ENCODE measurements around the gene TH.

The TH gene

DNA sequence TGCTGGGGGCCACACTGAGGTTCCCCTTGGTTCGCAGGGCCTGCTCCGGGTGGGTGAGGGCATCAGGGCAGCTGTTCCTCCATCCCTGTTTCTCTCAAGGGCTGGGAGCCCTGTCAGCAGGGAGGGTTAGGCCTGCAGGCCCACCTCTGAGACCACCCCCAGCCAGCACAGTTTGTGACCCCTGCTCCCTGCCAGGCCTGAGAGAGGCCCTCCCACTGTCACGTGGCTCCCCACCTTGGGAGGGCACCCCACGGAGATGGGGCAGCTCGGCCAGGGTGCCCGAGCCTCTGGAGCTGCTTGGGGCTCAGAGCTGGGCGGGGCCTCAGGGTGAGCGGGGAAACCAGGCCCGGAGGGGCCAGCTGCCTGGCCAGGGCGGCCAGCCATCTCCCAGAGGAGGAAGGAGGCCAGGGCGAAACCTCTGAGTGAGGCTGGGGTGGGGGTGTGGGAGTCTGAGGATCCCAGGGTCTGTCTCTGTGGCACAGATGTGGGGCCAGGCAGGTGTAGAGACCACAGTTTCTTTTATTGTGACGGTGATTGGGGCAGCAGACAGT, 8.1 kb downstream of the TH start:
- H3K27me3 ChIP-seq (replicated peaks in 2 of 5; ENCODE audit: control insufficient read depth in 4 of 5, insufficient read depth in 5 of 5, low read length in 4 of 5) = peaks cover 0 to 28% (median 6%) of the 10 kb centered on the region in 5 experiments
- ChIA-PET CTCF (interaction anchor here (1.1 to 6.1 kb wide), 8 partner anchors 8 to 257 kb away, joined by 3 to 45 read pairs (median 6); no protein-coding TSS in a partner anchor), POLR2A (no interaction called here)
- H3K4me3 ChIP-seq (ENCODE audit: control insufficient read depth in 1 of 7, extremely low read depth in 1 of 7, insufficient read depth in 4 of 7, low read depth in 2 of 7, low read length in 6 of 7) = no peak overlapping the region
- WGBS (ENCODE audit: insufficient coverage) = 94% methylated on average over 9 of the region's 12 CpGs
- no peaks in the 10 kb centered on the region for H3K36me3 ChIP-seq (ENCODE audit: control insufficient read depth in 4 of 4, insufficient read depth in 4 of 4, low read length in 3 of 4)
- no peak for DNase-seq
- no peaks in the 10 kb centered on the region for H3K9me3 ChIP-seq (ENCODE audit: control extremely low read depth in 1 of 5, control insufficient read depth in 4 of 5, insufficient read depth in 2 of 5, low read depth in 1 of 5, low read length in 4 of 5)
- H3K27ac ChIP-seq (ENCODE audit: insufficient read depth in 1 of 2, low read depth in 1 of 2, low read length in 2 of 2, poor library complexity in 1 of 2, severe bottlenecking in 2 of 2) = no peak overlapping the region
- peaks cover 0 to 7% (median 3%) of the 10 kb centered on the region in 4 experiments for H3K4me1 ChIP-seq (ENCODE audit: control extremely low read depth in 1 of 4, control insufficient read depth in 4 of 4, insufficient read depth in 4 of 4, low read length in 3 of 4)

DNA sequence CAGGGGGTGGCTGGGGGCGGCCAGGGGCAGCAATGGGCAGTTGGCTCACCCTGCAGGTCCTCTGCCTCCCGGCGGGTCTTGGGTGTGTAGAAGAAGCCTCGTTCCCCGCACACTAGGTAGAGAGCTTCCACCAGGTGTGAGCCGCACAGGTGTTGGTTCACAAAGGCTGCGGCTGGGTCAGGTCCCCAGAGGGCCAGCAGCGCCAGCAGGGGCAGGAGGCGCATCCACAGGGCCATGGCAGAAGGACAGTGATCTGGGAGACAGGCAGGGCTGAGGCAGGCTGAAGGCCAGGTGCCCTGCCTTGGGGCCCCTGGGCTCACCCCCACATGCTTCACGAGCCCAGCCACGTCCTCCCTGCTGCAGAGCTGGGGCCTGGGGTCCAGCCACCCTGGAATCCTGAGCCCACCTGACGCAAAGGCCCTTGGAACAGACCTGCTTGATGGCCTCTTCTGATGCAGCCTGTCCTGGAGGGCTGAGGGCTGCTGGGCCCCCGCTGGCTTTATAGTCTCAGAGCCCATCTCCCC, 10.8 kb downstream of the TH start, which contains the start of gene INS:
Gene INS (minus strand): TSS at position 474 of the 524 bp plus-strand sequence. CDS start 238 bp downstream, at position 236.
- DNase-seq = no peak
- Histone ChIP-seq H3K36me3 (ENCODE audit: control insufficient read depth in 4 of 4, insufficient read depth in 4 of 4, low read length in 3 of 4) (no peaks in the 10 kb centered on the region), H3K9me3 (ENCODE audit: control extremely low read depth in 1 of 5, control insufficient read depth in 4 of 5, insufficient read depth in 2 of 5, low read depth in 1 of 5, low read length in 4 of 5) (no peaks in the 10 kb centered on the region), H3K4me1 (ENCODE audit: control extremely low read depth in 1 of 4, control insufficient read depth in 4 of 4, insufficient read depth in 4 of 4, low read length in 3 of 4) (no peaks in the 10 kb centered on the region), H3K27ac (ENCODE audit: insufficient read depth in 1 of 2, low read depth in 1 of 2, low read length in 2 of 2, poor library complexity in 1 of 2, severe bottlenecking in 2 of 2) (no peak within 1 kb of the TSS), H3K4me3 (ENCODE audit: control insufficient read depth in 1 of 7, extremely low read depth in 1 of 7, insufficient read depth in 4 of 7, low read depth in 2 of 7, low read length in 6 of 7) (no peak within 1 kb of the TSS), H3K27me3 (replicated peaks in 2 of 5; ENCODE audit: control insufficient read depth in 4 of 5, insufficient read depth in 5 of 5, low read length in 4 of 5) (peaks cover 0 to 8% (median 2%) of the 10 kb centered on the region in 5 experiments)
- ChIA-PET CTCF (interaction anchor here (2.7 kb wide), 1 partner anchor 9 kb away, joined by 8 read pairs; no protein-coding TSS in a partner anchor), POLR2A (no interaction called here)
- 95% methylated on average over 8 of the region's 13 CpGs for WGBS (ENCODE audit: insufficient coverage)

DNA sequence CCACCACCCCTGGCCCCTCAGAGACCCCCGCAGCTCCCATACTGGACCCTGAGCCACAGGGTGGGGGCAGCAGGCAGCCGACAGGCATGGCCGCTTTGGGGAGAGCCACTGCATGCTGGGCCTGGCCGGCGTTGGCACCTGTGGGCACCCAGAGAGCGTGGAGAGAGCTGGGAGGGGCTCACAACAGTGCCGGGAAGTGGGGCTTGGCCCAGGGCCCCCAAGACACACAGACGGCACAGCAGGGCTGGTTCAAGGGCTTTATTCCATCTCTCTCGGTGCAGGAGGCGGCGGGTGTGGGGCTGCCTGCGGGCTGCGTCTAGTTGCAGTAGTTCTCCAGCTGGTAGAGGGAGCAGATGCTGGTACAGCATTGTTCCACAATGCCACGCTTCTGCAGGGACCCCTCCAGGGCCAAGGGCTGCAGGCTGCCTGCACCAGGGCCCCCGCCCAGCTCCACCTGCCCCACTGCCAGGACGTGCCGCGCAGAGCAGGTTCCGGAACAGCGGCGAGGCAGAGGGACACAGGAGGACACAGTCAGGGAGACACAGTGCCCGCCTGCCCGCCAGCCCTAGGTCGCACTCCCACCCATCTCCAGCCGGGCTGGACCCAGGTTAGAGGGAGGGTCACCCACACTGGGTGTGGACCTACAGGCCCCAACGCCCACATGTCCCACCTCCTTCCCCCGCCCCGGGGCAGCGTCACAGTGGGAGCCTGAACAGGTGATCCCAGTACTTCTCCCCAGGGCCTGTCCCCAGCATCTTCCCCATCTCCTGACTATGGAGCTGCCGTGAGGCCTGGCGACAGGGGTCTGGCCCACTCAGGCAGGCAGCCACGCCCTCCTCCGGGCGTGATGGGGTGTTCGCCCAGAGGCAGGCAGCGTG, 11.8 kb downstream of the TH start:
- Histone ChIP-seq H3K27me3 (replicated peaks in 2 of 5; ENCODE audit: control insufficient read depth in 4 of 5, insufficient read depth in 5 of 5, low read length in 4 of 5) (peaks cover 0 to 2% (median 0%) of the 10 kb centered on the region in 5 experiments), H3K4me3 (ENCODE audit: control insufficient read depth in 1 of 7, extremely low read depth in 1 of 7, insufficient read depth in 4 of 7, low read depth in 2 of 7, low read length in 6 of 7) (no peak overlapping the region), H3K9me3 (ENCODE audit: control extremely low read depth in 1 of 5, control insufficient read depth in 4 of 5, insufficient read depth in 2 of 5, low read depth in 1 of 5, low read length in 4 of 5) (no peaks in the 10 kb centered on the region), H3K36me3 (ENCODE audit: control insufficient read depth in 4 of 4, insufficient read depth in 4 of 4, low read length in 3 of 4) (no peaks in the 10 kb centered on the region), H3K4me1 (ENCODE audit: control extremely low read depth in 1 of 4, control insufficient read depth in 4 of 4, insufficient read depth in 4 of 4, low read length in 3 of 4) (no peaks in the 10 kb centered on the region), H3K27ac (ENCODE audit: insufficient read depth in 1 of 2, low read depth in 1 of 2, low read length in 2 of 2, poor library complexity in 1 of 2, severe bottlenecking in 2 of 2) (no peak overlapping the region)
- ChIA-PET POLR2A (no interaction called here), CTCF (interaction anchor here (1.0 to 15.3 kb wide), 4 partner anchors 8 to 466 kb away, joined by 3 to 341 read pairs (median 7); no protein-coding TSS in a partner anchor)
- 91% methylated on average over 32 of the region's 36 CpGs for WGBS (ENCODE audit: insufficient coverage)
- DNase-seq = no peak

GRCh38 chr11:2158966-2159365, 12.6 kb downstream of the TH start:
- WGBS (ENCODE audit: insufficient coverage) = 100% methylated on average over 1 of the region's 10 CpGs
- no peaks in the 10 kb centered on the region for H3K36me3 ChIP-seq (ENCODE audit: control insufficient read depth in 4 of 4, insufficient read depth in 4 of 4, low read length in 3 of 4)
- no peak overlapping the region for H3K27ac ChIP-seq (ENCODE audit: insufficient read depth in 1 of 2, low read depth in 1 of 2, low read length in 2 of 2, poor library complexity in 1 of 2, severe bottlenecking in 2 of 2)
- DNase-seq = no peak
- CTCF ChIA-PET = interaction anchor here (0.6 to 15.3 kb wide), 5 partner anchors 14 to 465 kb away, joined by 3 to 341 read pairs (median 3); no protein-coding TSS in a partner anchor
- peaks cover 0 to 3% (median 0%) of the 10 kb centered on the region in 5 experiments for H3K27me3 ChIP-seq (replicated peaks in 2 of 5; ENCODE audit: control insufficient read depth in 4 of 5, insufficient read depth in 5 of 5, low read length in 4 of 5)
- H3K9me3 ChIP-seq (ENCODE audit: control extremely low read depth in 1 of 5, control insufficient read depth in 4 of 5, insufficient read depth in 2 of 5, low read depth in 1 of 5, low read length in 4 of 5) = no peaks in the 10 kb centered on the region
- no peak overlapping the region for H3K4me3 ChIP-seq (ENCODE audit: control insufficient read depth in 1 of 7, extremely low read depth in 1 of 7, insufficient read depth in 4 of 7, low read depth in 2 of 7, low read length in 6 of 7)
- POLR2A ChIA-PET = no interaction called here
- no peaks in the 10 kb centered on the region for H3K4me1 ChIP-seq (ENCODE audit: control extremely low read depth in 1 of 4, control insufficient read depth in 4 of 4, insufficient read depth in 4 of 4, low read length in 3 of 4)

DNA sequence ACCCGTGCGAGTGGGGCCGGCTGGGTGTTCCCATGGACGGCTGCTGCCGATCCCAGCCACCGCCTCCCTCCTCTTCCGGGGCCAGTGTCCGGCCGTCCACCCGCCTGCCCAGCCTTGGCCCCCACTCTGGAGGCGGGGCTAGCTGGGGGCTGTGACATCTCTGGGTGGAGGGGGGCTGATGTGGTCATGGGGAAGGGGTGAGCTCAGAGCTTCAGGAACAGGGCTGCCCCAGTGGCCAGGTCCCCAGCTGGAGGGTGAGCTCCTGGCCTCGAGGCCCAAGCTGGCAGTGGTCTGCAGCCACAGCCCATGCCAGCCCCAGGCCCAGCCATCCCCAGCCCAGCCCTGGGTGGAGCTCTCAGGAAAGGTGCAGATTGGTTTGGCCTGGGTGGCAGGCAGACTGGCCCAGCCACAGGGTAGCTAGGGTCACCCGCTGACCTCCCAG, 13.3 kb downstream of the TH start:
- ChIA-PET CTCF (interaction anchor here (0.6 to 15.3 kb wide), 8 partner anchors 13 to 519 kb away, joined by 3 to 341 read pairs (median 3); no protein-coding TSS in a partner anchor), POLR2A (no interaction called here)
- Histone ChIP-seq H3K4me3 (ENCODE audit: control insufficient read depth in 1 of 7, extremely low read depth in 1 of 7, insufficient read depth in 4 of 7, low read depth in 2 of 7, low read length in 6 of 7) (no peak overlapping the region), H3K27ac (ENCODE audit: insufficient read depth in 1 of 2, low read depth in 1 of 2, low read length in 2 of 2, poor library complexity in 1 of 2, severe bottlenecking in 2 of 2) (no peak overlapping the region), H3K27me3 (replicated peaks in 2 of 5; ENCODE audit: control insufficient read depth in 4 of 5, insufficient read depth in 5 of 5, low read length in 4 of 5) (peaks cover 0 to 3% (median 1%) of the 10 kb centered on the region in 5 experiments), H3K4me1 (ENCODE audit: control extremely low read depth in 1 of 4, control insufficient read depth in 4 of 4, insufficient read depth in 4 of 4, low read length in 3 of 4) (no peaks in the 10 kb centered on the region), H3K36me3 (ENCODE audit: control insufficient read depth in 4 of 4, insufficient read depth in 4 of 4, low read length in 3 of 4) (no peaks in the 10 kb centered on the region), H3K9me3 (ENCODE audit: control extremely low read depth in 1 of 5, control insufficient read depth in 4 of 5, insufficient read depth in 2 of 5, low read depth in 1 of 5, low read length in 4 of 5) (no peaks in the 10 kb centered on the region)
- WGBS (ENCODE audit: insufficient coverage) = 94% methylated on average over 11 of the region's 13 CpGs
- no peak for DNase-seq

DNA sequence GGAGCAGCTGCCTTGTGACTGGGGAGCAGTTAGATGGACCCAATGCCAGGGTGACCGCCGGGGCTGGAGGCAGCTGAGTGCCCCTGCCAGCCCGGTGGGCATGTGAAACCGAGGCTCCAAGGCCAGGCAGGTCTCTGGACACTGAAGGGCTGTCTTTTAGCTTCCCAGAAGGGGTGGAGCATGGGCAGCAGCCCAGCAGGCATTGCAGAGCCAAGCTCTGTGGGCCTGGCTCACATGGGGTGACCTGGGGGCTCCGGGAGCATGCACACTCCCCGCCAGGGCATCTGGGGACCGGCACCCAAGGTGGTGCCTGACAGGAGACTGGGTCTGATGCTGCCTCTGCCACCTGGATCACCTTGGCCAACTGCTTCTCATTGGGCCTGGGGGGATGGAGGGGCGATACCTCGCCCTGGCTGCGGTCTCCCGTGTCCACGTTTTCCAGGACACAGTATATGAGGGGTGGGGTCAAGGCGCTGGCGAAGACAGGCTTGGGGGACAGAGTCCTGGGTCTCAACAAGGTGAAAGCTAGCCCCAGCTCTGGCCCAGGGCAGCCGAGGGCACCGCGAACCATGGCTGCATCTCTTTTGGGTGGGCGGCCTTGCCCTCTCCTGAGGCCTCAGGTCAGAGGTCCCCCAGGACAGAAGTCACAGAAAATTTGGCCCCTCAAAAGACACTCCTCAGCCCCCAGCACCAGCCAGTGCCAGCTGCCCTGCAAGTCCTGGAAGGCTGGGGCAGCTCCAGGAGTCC, 14.1 kb downstream of the TH start:
- H3K36me3 ChIP-seq (ENCODE audit: control insufficient read depth in 4 of 4, insufficient read depth in 4 of 4, low read length in 3 of 4) = no peaks in the 10 kb centered on the region
- H3K4me1 ChIP-seq (ENCODE audit: control extremely low read depth in 1 of 4, control insufficient read depth in 4 of 4, insufficient read depth in 4 of 4, low read length in 3 of 4) = no peaks in the 10 kb centered on the region
- no peaks in the 10 kb centered on the region for H3K9me3 ChIP-seq (ENCODE audit: control extremely low read depth in 1 of 5, control insufficient read depth in 4 of 5, insufficient read depth in 2 of 5, low read depth in 1 of 5, low read length in 4 of 5)
- H3K4me3 ChIP-seq (ENCODE audit: control insufficient read depth in 1 of 7, extremely low read depth in 1 of 7, insufficient read depth in 4 of 7, low read depth in 2 of 7, low read length in 6 of 7) = no peak overlapping the region
- H3K27ac ChIP-seq (ENCODE audit: insufficient read depth in 1 of 2, low read depth in 1 of 2, low read length in 2 of 2, poor library complexity in 1 of 2, severe bottlenecking in 2 of 2) = no peak overlapping the region
- CTCF ChIA-PET = interaction anchor here (0.8 to 15.3 kb wide), 10 partner anchors 16 to 518 kb away, joined by 3 to 341 read pairs (median 4); no protein-coding TSS in a partner anchor
- DNase-seq = no peak
- peaks cover 0 to 3% (median 1%) of the 10 kb centered on the region in 5 experiments for H3K27me3 ChIP-seq (replicated peaks in 2 of 5; ENCODE audit: control insufficient read depth in 4 of 5, insufficient read depth in 5 of 5, low read length in 4 of 5)
- 85% methylated on average over 18 of the region's 18 CpGs for WGBS (ENCODE audit: insufficient coverage)
- POLR2A ChIA-PET = no interaction called here

All from common myeloid progenitor, CD34-positive (primary cell).